NCI-H226 (cell line): ENCODE results near the gene IGLL5.

Source experiments
- DNase-seq: peaks from one replicate; pipeline ENCODE4 v3.0.0-alpha.2; 2015

IGLL5 gene

GRCh38 chr22:22887621-22888503 lies at the start of gene IGLL5:
IGLL5 (plus strand) TSS chr22:22887816; CDS start chr22:22888054, 238 bp downstream.
- no peak for DNase-seq

GRCh38 chr22:22838148-22838786 lies 49.3 kb upstream of the IGLL5 start:
- DNase-seq, result no peak

DNA sequence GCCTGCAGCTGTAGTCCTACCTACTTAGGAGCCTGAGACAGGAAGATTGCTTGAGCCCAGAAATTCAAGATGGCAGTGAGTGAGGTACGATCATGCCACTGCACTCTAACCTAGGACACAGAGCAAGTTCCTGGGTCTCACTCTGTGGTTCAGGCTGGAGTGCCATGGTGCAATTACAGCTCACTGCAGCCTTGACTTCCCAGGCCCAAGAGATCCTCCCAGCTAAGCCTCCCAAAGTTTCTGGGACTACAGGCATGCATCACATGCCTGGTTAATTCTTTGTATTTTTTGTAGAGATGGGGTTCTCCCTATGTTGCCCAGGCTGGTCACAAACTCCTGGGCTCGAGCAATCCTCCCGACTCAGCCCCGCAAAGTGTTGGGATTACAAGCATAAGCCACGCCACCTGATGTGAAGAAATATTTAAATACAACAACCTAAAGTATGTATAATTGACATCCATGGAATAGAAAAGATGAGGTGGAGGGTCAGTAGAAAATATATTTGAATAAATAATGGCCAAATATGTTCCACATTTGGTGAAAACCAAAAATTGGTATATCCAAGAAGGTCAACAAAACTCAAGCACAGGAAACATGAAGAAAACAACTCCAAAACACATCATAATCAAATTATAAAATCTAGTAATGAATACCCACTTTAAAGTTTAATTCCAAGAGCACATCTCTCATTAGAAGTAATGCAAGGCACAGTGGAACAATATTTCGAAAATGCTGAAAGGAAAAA lies 47.9 kb upstream of the IGLL5 start:
- no peak for DNase-seq

- DNase-seq, result no peak
These were observed 46.8 kb upstream of the IGLL5 start for GRCh38 chr22:22840780-22841179.

DNA sequence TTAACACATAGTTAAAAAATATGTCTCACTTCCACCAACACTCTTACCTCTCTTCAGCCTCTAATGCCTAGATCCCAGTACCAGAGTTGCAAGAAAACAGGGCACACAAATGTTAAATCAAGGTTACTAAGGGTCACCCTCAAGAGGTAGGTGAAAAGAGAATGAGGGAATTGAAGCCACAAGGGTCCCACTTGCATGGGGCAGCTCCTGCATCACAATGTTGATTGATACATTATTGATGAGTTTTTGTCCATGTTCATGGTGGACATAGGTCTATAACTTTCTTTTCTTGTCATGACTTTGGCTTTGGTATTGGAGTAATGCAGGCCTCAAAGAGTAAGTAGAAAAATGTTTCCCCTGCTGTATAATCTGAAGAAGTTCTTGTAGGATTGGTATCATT lies 46.0 kb upstream of the IGLL5 start:
- DNase-seq, result no peak

GRCh38 chr22:22842085-22842484 lies 45.5 kb upstream of the IGLL5 start:
- DNase-seq, result no peak

- DNase-seq, result no peak
These were observed 43.8 kb upstream of the IGLL5 start for GRCh38 chr22:22843848-22844247.

GRCh38 chr22:22847241-22847640 lies 40.4 kb upstream of the IGLL5 start:
- DNase-seq, result no peak

GRCh38 chr22:22848364-22848866 lies 39.2 kb upstream of the IGLL5 start:
- DNase-seq, result peak; percentile 3

DNA sequence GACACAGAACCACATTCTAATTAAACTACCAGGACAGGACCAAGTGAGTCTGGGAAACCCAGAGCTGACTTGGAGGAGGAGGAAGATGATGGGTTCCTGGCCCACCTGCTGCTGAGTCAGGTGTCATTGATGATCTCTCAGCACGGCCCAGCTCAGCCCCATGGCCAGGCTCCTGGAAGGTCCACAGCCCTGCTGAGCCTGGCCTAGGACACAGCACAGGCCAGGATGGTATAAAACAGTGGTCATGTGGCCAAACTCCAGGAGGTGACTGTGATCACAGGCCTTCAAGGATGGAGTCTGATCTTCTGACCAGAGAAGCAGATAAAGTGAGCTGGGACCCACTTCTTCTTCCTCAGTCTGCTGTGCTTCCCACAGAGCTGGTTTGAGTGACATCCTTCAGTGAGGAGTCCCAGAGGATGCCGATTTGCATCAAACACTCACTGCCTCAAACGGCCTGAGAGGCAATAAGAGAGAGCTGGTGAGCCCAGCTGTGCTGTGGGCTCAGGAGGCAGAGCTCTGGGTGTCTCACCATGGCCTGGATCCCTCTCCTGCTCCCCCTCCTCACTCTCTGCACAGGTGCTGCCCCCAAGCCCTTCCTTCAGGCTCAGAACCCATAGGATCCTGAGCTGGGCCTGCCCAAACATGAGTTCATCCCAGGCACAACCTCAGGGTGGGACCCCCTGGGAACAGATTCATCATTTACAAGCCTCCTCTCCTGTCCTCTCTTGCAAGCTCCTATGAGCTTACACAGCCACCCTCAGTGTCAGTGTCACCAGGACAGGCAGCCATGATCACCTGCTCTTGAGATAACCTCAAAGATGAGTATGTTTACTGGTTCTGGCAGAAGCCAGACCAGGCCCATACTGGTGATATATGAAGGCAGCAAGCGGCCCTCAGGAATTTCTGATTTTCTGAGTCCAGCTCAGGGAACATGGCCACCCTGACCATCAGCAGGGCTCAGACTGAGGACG lies 37.7 kb upstream of the IGLL5 start:
- DNase-seq, result no peak

DNA sequence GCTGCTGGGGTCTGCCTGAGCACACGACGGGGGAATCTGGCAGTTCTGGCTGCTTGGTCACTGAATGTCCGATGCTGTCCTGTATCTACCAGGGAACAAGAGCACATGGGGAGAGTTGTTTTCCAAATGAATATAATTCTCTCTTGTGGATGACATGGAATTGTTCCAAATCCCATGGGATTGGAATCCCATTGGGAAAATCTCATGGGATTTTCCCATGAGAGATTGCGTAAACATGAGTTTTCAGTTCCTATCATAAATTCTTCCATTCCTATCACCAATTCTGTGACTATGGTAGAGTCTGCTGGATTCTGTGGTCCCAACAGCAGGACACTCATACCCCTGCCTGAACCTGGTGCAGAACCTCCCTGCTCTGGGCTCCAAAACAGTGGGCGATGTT lies 35.6 kb upstream of the IGLL5 start:
- no peak for DNase-seq

DNA sequence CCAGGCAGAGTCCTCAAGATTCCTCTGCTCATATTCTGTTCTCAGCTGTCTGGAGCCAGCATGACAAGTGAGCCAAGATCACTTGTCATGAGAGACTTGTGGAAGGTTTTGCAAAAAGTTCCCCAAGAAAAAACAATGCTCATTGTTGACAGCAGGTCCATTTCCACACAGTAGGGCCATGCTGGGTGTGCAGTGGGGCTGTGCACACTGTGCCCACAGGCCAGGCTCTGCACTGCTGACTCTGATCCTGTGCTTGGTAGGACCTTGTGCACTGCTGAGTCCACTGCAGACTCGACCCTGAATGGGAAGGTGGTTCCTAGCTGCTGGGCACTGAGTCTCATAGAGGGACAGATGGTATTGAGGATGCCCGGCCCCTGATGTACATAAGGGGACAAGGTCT lies 33.9 kb upstream of the IGLL5 start:
- DNase-seq, result no peak

DNA sequence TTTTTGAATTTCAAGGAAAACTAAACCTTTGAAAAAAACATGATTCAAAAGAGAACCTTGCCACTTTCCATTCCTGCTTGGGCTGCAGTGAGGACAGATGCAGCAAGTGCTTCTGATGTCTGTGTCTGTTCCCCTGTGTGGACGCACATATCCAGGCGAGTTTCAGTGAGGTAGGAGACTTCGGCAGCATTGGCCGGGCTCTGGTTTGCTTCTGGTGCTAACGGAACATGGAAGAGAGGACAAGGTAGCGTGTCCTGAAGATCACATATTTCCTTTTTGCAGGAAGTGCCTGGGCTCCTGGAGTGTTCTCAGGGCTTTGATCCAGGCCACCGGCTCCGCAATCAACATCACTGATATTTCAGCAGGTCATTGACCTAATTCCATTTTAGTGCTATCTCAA lies 33.1 kb upstream of the IGLL5 start:
- DNase-seq, result no peak

- no peak for DNase-seq
These were observed 32.5 kb upstream of the IGLL5 start for GRCh38 chr22:22855085-22855484.

DNA sequence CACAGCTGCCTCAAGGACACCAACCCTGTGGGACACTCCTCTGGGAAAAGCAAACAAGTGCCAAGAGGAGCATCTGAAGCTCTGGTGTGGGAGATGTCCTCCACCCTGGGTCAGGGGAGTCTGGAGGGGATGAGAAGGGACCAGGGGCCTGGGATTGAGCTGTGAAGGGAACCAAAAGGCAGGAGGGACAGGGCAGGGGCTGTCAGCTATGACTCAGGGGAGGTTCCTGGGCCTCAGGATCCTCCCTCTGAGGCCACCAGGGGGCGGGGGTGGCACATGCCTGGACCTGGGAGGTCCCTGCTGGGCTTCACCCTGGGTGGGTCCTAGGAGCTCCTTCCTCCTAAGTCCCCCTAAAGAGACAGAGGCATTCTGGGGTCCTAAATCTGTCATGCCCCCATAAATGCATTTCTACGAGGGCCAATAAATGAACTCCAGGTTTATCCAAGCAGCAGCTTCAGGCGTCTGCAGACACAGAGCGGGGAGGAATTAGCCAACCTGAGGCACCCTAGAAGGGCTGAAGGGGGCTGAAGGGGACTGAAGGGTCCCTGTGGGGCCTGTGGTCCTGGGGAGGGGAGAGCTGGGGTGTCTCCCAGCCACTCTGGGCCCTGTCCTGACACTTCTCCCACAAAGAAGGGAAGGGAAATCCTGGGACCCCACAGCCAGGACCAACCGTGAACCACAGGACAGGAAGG lies 31.9 kb upstream of the IGLL5 start:
- no peak for DNase-seq

DNA sequence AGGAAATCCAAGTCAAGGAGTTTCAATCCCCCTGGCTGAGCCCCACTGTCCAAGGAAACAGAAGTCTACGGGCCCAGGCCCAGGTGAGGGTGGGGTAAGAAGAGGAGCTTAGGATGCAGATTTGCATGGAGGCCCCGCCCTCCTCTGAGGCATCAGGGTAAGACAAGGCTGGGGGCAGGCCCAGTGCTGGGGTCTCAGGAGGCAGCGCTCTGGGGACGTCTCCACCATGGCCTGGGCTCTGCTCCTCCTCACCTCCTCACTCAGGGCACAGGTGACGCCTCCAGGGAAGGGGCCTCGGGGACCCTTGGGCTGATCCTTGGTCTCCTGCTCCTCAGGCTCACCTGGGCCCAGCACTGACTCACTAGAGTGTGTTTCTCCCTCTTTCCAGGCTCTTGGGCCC lies 31.3 kb upstream of the IGLL5 start:
- no peak for DNase-seq

DNA sequence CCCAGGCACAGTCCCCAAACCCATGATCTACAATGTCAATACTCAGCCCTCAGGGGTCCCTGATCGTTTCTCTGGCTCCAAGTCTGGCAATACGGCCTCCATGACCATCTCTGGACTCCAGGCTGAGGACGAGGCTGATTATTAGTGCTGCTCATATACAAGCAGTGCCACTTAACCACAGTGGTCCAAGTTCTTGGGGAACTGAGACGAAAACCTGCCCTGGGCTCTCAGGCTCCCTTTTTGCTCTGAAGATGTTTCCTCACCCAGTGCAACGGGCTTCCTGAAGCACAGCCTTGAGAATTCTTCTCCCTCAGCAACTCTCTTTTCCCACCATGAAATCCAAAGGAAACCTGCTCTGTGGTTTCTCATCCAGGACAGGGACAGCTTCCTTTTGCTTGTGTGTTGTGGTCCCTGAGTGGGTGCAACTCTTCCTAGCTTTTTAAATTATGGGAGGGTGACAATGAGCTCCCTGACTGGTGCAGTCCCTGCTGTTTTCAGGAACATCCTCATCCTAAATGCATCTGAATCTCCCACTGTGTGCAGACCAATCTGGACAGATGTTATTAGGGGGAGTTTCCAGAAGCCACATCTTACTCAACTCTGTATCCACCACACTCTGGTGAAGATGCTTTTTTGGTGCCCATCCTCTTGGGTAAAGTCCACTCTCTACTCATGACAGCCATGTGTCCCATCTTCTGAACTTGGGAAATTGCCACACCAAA lies 30.6 kb upstream of the IGLL5 start:
- no peak for DNase-seq

- no peak for DNase-seq
These were observed 29.7 kb upstream of the IGLL5 start for GRCh38 chr22:22857607-22858558.

DNA sequence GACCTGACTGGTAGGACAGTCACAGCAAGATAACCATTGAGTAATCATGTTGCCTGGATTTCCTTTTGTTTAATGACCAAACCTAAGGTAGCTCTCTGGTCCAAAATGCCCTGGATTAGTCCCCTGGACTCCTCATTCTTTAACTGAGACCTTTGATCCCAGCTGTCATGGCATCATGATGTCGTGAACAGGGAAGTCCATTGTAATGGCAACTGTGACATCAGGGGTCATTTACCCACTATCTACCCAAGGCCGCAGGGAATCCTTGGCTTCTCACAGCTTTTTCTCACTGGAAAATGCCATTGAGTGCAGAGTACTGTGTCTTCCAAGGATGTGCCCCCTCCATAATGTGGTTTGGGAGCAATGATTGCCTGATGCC lies 29.1 kb upstream of the IGLL5 start:
- DNase-seq, result no peak

- no peak for DNase-seq
These were observed 24.6 kb upstream of the IGLL5 start for GRCh38 chr22:22863001-22863400.
